Activated naive CD4-positive, alpha-beta T cell (primary cell): Measurements from ENCODE around the gene ACSL4.
"Not testable (repeated sequence)": the region's sequence is repeated elsewhere in the genome, so short reads cannot be mapped to it uniquely, and the experiment has no call there.

Experiments used
- DNase-seq, 4 experiments: peaks; one replicate each; lab custom pipeline; 2025; lab: John Stamatoyannopoulos, UW

ACSL4 gene

GRCh38 chrX:109667986-109668385 lies 65.1 kb downstream of the ACSL4 start:
- DNase-seq = no peak

DNA sequence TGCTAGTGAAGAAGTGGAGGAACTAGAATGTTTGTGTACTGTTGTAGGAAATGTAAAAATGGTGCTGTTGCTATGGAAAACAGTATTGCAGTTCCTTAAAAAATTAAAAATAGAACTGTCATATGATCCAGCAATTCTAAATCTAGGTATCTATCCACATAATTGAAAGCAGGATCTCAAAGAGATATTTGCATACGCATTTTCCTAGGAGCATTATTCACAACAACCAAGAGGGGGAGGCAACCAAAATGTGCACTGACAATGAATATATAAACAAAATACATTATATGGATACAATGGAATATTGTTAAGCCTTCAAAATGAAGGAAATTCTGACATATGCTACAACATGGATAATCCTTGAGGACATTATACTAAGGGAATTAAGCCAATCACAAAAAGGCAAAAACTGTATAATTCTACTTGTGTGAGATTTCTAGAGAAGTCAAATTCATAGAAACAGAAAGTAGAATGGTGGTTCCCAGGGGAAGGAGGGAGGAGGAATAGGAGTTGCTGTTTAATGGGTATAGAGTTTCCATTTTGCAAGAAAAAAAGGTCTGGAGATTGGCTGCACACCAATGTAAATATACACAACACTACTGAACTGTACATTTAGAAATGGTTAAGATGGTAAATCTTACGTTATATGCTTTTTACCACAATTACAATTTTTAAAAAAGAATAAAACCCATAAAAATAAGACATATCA lies 72.5 kb downstream of the ACSL4 start:
- no peak for DNase-seq

DNA sequence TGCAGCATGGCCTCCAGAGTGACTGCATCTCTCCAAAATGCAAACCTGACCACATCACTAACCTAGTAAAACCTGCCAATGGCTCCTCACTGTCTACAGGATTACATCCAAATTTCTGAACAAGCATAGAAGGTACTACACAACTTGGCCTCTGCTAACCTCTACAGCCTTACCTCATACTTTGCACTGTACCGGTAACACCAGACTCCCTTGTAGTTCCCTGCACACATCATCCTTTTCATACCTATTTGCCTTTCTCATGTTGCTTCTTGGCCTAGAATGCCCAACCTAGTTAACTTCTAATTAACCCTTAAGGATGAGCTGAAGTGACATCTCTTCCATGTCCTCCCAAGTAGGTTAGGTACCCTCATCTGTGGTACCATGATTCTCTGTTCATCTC lies 74.7 kb downstream of the ACSL4 start:
- no peak for DNase-seq

DNA sequence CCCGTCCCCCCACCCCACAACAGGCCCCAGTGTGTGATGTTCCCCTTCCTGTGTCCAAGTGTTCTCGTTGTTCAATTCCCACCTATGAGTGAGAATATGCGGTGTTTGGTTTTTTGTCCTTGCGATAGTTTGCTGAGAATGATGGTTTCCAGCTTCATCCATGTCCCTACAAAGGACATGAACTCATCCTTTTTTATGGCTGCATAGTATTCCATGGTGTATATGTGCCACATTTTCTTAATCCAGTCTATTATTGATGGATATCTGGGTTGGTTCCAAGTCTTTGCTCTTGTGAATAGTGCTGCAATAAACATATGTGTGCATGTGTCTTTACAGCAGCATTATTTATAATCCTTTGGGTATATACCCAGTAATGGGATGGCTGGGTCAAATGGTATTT lies 75.7 kb downstream of the ACSL4 start:
- not testable (repeated sequence) for DNase-seq

GRCh38 chrX:109656774-109657173 lies 76.3 kb downstream of the ACSL4 start:
- no peak for DNase-seq

GRCh38 chrX:109655502-109656201 lies 77.4 kb downstream of the ACSL4 start:
- DNase-seq = no peak

GRCh38 chrX:109654516-109655109 lies 78.4 kb downstream of the ACSL4 start:
- DNase-seq = no peak

DNA sequence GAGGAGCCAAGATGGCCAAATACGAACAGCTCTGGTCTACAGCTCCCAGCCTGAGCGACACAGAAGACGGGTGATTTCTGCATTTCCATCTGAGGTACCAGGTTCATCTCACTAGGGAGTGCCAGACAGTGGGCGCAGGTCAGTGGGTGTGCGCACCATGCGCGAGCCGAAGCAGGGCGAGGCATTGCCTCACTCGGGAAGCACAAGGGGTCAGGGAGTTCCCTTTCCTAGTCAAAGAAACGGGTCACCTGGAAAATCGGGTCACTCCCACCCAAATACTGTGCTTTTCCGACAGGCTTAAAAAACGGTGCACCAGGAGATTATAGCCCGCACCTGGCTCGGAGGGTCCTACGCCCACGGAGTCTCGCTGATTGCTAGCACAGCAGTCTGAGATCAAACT lies 88.4 kb downstream of the ACSL4 start:
- not testable (repeated sequence) for DNase-seq

GRCh38 chrX:109643687-109644086 lies 89.4 kb downstream of the ACSL4 start:
- no peak for DNase-seq

- DNase-seq = no peak
These were observed 94.9 kb downstream of the ACSL4 start for GRCh38 chrX:109638158-109638557.

- not testable (repeated sequence) for DNase-seq
These were observed 95.6 kb downstream of the ACSL4 start for GRCh38 chrX:109637477-109637876.

DNA sequence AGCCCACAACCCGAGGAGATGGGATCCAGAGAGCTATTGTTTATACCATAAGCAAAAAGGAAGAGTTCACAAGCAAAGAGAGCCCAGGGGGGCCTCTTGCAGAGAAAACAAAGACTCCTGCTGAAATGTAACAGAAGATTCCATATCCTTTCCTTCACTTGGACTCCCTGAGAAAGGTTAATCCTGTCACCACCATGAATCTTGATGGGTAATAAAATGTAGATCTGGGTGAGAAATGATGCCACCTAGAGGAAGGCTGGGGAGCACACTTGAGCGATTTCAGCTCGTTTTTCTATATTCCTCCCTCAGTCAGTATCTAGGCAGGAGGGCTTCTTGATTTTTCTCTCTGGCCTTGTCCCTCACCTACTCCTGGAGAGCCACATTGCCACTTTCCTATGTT lies 97.9 kb downstream of the ACSL4 start:
- DNase-seq = no peak

GRCh38 chrX:109632906-109633504 lies 100.1 kb downstream of the ACSL4 start:
- no peak for DNase-seq

DNA sequence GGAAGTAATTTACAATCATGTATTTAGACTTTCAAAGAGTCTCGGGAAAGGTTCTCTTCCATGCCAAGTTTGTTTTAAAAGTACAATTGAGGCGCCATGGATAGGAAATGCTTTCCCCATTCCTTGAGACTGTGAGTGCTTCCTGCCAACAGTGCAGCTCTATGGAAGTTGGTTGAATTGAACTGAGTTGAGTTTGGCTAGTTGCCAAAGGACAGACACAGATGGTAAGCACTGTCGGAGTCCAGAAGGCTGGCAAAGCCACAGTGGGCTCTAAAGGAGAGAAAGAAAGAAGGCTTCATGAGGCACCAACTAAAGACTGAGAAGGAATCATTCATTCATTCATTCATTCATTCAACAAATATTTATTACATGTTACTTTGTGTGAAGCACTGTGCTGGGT lies 103.7 kb downstream of the ACSL4 start:
- DNase-seq = no peak

DNA sequence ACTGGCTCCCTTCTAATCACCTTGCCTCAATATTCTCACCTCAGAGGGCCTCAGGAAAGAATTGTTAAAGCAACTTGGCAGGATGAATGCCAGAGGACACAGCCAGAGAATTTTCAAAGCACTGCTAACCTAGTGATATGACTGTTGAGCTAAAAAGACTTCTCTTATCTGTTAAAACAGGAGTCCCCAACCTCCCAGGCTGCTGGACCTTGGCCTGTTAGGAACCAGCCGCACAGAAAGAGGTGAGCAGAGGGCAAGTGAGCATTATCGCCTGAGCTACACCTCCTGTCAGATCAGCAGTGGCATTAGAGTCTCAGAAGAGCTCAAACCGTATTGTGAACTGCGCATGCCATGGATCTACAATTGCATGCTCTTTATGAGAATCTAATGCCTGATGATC lies 106.4 kb downstream of the ACSL4 start:
- no peak for DNase-seq

- DNase-seq = no peak
These were observed 108.1 kb downstream of the ACSL4 start, which contains the start of gene KCNE5 for GRCh38 chrX:109624641-109625616. KCNE5 (minus strand) TSS chrX:109625172; CDS start chrX:109625020, 152 bp downstream.

DNA sequence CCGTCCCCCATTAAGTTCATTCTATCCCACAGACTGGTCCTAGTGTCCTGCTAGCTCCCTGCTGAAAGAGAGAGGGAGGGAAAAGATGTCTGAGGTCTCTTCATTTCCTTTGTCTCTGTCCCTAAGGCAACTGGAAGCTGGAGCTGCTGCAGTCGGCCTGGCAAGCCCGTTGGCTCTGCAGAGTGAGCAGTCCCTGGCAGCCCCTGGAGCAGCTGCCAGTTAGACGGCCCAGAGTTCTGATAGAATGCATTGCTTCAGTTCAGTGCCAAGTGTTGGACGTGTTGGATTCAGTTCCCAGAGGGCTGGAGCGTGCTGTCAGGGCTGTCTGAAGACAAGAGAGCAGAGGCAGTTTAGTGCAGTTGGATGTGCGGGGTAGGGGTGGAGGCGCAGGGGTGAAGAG lies 109.1 kb downstream of the ACSL4 start:
- no peak for DNase-seq

DNA sequence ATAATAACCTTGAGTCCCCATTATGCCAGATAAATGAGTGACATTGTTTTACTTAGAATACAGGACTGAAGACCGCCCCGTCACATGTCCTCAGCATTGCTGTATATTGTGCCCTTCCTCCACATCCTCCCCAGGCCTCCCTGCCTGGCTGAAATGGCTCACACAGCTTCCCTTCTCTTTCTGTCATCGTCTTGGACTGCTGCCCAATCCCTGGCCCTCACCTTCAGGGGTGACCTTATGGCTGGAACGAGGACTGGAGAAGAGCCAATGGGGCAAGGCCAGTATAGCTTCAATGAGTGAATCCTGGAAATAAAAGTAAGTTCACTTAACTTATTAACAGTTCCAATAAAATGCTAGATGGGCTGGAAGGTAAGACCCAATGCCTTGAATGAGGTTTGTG lies 110.8 kb downstream of the ACSL4 start:
- DNase-seq = no peak

GRCh38 chrX:109619771-109620170 lies 113.3 kb downstream of the ACSL4 start:
- no peak for DNase-seq

GRCh38 chrX:109614951-109615350 lies 118.1 kb downstream of the ACSL4 start:
- DNase-seq = no peak

DNA sequence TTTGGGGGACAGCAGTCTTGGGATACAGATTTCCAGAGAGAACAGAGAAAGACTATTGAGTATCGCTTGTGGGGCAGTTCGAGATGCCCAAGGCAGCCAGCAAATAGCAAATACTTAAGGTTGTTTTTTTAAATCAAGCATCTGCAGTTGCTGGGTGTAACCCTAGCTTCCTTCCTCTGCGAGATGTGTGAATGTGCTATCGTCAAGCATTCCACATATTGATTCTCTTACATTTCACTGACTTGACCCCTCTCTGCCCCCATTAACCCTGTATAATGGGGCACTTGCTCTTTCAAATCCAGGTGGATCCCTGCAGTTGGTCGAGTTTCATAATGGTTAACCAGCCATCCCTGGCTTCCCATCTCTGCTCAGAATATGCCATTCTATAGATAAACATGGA lies 131.6 kb downstream of the ACSL4 start:
- no peak for DNase-seq

- DNase-seq = no peak
These were observed 132.8 kb downstream of the ACSL4 start for GRCh38 chrX:109600237-109600651.
